ENCODE results near the gene METTL26. TPM values are rescaled to one million over a fixed set of nuclear protein-coding genes. Genes with fewer than 3 reads are reported as not detected.

Gene METTL26
- polyA plus RNA-seq, 2 of the 4 experiments (the other 2 are of a cell fraction), result 47.2 to 78.3 TPM

DNA sequence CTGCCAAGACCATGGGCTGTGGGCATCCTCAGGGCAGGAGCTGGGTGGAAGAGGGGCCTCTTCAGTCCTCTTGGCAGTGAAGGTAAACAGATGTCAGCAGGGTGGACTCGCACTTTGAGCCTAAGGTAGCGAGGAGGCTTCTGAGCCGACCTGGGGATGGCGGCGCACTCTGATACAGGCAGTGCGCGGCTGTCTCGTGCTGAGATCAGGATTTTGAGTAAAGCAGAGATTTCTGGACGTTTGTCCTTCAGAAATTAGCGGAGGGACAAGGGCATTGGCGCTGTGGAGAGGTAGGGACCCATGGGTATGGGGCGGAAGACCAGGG is 39.4 kb downstream of the METTL26 start:
- Histone ChIP-seq H3K27ac (no peak overlapping the region), H3K4me2 (no peak overlapping the region), H3K9me3 (no peaks in the 10 kb centered on the region), H3K4me1 (peaks cover 12% of the 10 kb centered on the region), H3K4me3 (no peak overlapping the region)
- DNase-seq (ENCODE audit: low read depth in 1 of 2, low spot score in 1 of 2), result no peak
- CTCF ChIA-PET, result interaction anchor here (2.8 kb wide), 1 partner anchor 14 kb away, joined by 12 read pairs; no protein-coding TSS in a partner anchor
- no peak for ATAC-seq
- TF ChIP-seq CHD2 (IDR thresholded peaks at IDR 0.05; ENCODE audit: low read length, partially characterized antibody) (no peak), RCOR1 (IDR thresholded peaks at IDR 0.05; ENCODE audit: low read depth, low read length) (no peak), KDM1A (IDR thresholded peaks at IDR 0.05; ENCODE audit: low read depth) (no peak), JUNB (IDR thresholded peaks at IDR 0.05) (no peak), ZC3H11A (IDR thresholded peaks at IDR 0.05) (no peak), USF2 (IDR thresholded peaks at IDR 0.05) (no peak), ZSCAN20 (CRISPR knock-in tag; IDR thresholded peaks at IDR 0.05) (no peak), EHF (CRISPR knock-in tag; IDR thresholded peaks at IDR 0.05) (no peak), FOSL2 (IDR thresholded peaks at IDR 0.05) (no peak), FOSL2 (CRISPR knock-in tag; IDR thresholded peaks at IDR 0.05) (no peak)
- TF ChIP-seq, protein P1, sequence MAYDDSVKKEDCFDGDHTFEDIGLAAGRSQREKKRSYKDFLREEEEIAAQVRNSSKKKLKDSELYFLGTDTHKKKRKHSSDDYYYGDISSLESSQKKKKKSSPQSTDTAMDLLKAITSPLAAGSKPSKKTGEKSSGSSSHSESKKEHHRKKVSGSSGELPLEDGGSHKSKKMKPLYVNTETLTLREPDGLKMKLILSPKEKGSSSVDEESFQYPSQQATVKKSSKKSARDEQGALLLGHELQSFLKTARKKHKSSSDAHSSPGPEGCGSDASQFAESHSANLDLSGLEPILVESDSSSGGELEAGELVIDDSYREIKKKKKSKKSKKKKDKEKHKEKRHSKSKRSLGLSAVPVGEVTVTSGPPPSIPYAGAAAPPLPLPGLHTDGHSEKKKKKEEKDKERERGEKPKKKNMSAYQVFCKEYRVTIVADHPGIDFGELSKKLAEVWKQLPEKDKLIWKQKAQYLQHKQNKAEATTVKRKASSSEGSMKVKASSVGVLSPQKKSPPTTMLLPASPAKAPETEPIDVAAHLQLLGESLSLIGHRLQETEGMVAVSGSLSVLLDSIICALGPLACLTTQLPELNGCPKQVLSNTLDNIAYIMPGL (CRISPR knock-in tag; IDR thresholded peaks at IDR 0.05; ENCODE audit: borderline replicate concordance), result no peak
- no peak for FAIRE-seq
- 95% methylated on average over 12 of the region's 12 CpGs for WGBS (ENCODE audit: missing lambda C conversion rate)
- POLR2A ChIA-PET, result no interaction called here

- DNase-seq (ENCODE audit: low read depth in 1 of 2, low spot score in 1 of 2), result no peak
- 95% methylated on average over 34 of the region's 34 CpGs for WGBS (ENCODE audit: missing lambda C conversion rate)
- no peak for FAIRE-seq
- CTCF ChIA-PET, result interaction anchor here (2.8 kb wide), 1 partner anchor 13 kb away, joined by 12 read pairs; no protein-coding TSS in a partner anchor
- POLR2A ChIA-PET, result no interaction called here
- TF ChIP-seq CEBPB (IDR thresholded peaks at IDR 0.05), result no peak
- TF ChIP-seq ELK1 (IDR thresholded peaks at IDR 0.05; ENCODE audit: low read depth, low read length), result no peak
- no peak for TF ChIP-seq HOXB13 (CRISPR knock-in tag; IDR thresholded peaks at IDR 0.05; ENCODE audit: low read depth)
- no peak for TF ChIP-seq HOXA7 (CRISPR knock-in tag; IDR thresholded peaks at IDR 0.05)
- TF ChIP-seq, protein P2, sequence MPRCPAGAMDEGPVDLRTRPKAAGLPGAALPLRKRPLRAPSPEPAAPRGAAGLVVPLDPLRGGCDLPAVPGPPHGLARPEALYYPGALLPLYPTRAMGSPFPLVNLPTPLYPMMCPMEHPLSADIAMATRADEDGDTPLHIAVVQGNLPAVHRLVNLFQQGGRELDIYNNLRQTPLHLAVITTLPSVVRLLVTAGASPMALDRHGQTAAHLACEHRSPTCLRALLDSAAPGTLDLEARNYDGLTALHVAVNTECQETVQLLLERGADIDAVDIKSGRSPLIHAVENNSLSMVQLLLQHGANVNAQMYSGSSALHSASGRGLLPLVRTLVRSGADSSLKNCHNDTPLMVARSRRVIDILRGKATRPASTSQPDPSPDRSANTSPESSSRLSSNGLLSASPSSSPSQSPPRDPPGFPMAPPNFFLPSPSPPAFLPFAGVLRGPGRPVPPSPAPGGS (IDR thresholded peaks at IDR 0.05), result no peak
- no peak for TF ChIP-seq EHF (CRISPR knock-in tag; IDR thresholded peaks at IDR 0.05)
- no peak for TF ChIP-seq NFE2L2 (conservative IDR thresholded peaks at IDR 0.05; ENCODE audit: low read length)
- TF ChIP-seq ZSCAN20 (CRISPR knock-in tag; IDR thresholded peaks at IDR 0.05), result no peak
- TF ChIP-seq TP53 (CRISPR knock-in tag; IDR thresholded peaks at IDR 0.05), result no peak
- TF ChIP-seq RAD21 (conservative IDR thresholded peaks at IDR 0.05 in 1 of 2, IDR thresholded peaks at IDR 0.05 in 1 of 2), result no peak
- TF ChIP-seq JUNB (IDR thresholded peaks at IDR 0.05), result no peak
- TF ChIP-seq JUN (IDR thresholded peaks at IDR 0.05), result no peak
- no peak for TF ChIP-seq CHD2 (IDR thresholded peaks at IDR 0.05; ENCODE audit: low read length, partially characterized antibody)
- TF ChIP-seq ZC3H11A (IDR thresholded peaks at IDR 0.05), result no peak
- TF ChIP-seq, protein P3, sequence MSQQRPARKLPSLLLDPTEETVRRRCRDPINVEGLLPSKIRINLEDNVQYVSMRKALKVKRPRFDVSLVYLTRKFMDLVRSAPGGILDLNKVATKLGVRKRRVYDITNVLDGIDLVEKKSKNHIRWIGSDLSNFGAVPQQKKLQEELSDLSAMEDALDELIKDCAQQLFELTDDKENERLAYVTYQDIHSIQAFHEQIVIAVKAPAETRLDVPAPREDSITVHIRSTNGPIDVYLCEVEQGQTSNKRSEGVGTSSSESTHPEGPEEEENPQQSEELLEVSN (IDR thresholded peaks at IDR 0.05; ENCODE audit: borderline replicate concordance, low read depth), result no peak
- no peak for TF ChIP-seq PHF8 (IDR thresholded peaks at IDR 0.05; ENCODE audit: borderline replicate concordance, low read depth)
- H3K4me3 ChIP-seq, result no peak overlapping the region
- no peaks in the 10 kb centered on the region for H3K9me3 ChIP-seq
- H3K4me1 ChIP-seq, result peaks cover 14% of the 10 kb centered on the region
- ATAC-seq, result no peak
- no peak overlapping the region for H3K27ac ChIP-seq
- H3K4me2 ChIP-seq, result no peak overlapping the region
Observed at GRCh38 chr16:595942-596735, 40.0 kb downstream of the METTL26 start.

All from A549 (cell line).